ENCODE results near the gene SMAD3. TPM values are rescaled to one million over a fixed set of nuclear protein-coding genes. Genes with fewer than 3 reads are reported as not detected.

The SMAD3 gene
- total and polyA plus RNA-seq, 4 donors = 15.9 to 33.3 (median 24.9) TPM

- H3K27ac ChIP-seq (ENCODE audit: low read depth, low read length) = no peak overlapping the region
- no peak for DNase-seq (ENCODE audit: low read depth in 4 of 6, low spot score in 6 of 6)
- 72% methylated on average over 8 of the region's 13 CpGs for WGBS (ENCODE audit: insufficient coverage)
- H3K4me1 ChIP-seq (ENCODE audit: control insufficient read depth, insufficient read depth, low read length) = peaks cover 7% of the 10 kb centered on the region
- H3K9me3 ChIP-seq (ENCODE audit: control insufficient read depth, insufficient read depth, low read length) = no peaks in the 10 kb centered on the region
- H3K4me3 ChIP-seq (ENCODE audit: low read depth, low read length) = no peak overlapping the region
- no peaks in the 10 kb centered on the region for H3K36me3 ChIP-seq (ENCODE audit: control insufficient read depth, insufficient read depth, low read length)
- H3K27me3 ChIP-seq (ENCODE audit: control insufficient read depth, insufficient read depth, low read length) = no peaks in the 10 kb centered on the region
Observed at GRCh38 chr15:67043939-67044771, 21.2 kb upstream of the SMAD3 start.

- Histone ChIP-seq H3K4me1 (ENCODE audit: control insufficient read depth, insufficient read depth, low read length) (no peaks in the 10 kb centered on the region), H3K27me3 (ENCODE audit: control insufficient read depth, insufficient read depth, low read length) (no peaks in the 10 kb centered on the region), H3K4me3 (ENCODE audit: low read depth, low read length) (no peak overlapping the region), H3K9me3 (ENCODE audit: control insufficient read depth, insufficient read depth, low read length) (no peaks in the 10 kb centered on the region), H3K36me3 (ENCODE audit: control insufficient read depth, insufficient read depth, low read length) (no peaks in the 10 kb centered on the region), H3K27ac (ENCODE audit: low read depth, low read length) (no peak overlapping the region)
- DNase-seq (ENCODE audit: low read depth in 4 of 6, low spot score in 6 of 6) = no peak
- no CpG with 5 or more reads among the region's 1 CpG for WGBS (ENCODE audit: insufficient coverage)
Observed at GRCh38 chr15:67047149-67047661, 18.2 kb upstream of the SMAD3 start.

GRCh38 chr15:67048281-67049279 is 16.8 kb upstream of the SMAD3 start:
- DNase-seq (ENCODE audit: low read depth in 4 of 6, low spot score in 6 of 6) = no peak
- Histone ChIP-seq H3K4me1 (ENCODE audit: control insufficient read depth, insufficient read depth, low read length) (no peaks in the 10 kb centered on the region), H3K4me3 (ENCODE audit: low read depth, low read length) (no peak overlapping the region), H3K27me3 (ENCODE audit: control insufficient read depth, insufficient read depth, low read length) (no peaks in the 10 kb centered on the region), H3K27ac (ENCODE audit: low read depth, low read length) (no peak overlapping the region), H3K9me3 (ENCODE audit: control insufficient read depth, insufficient read depth, low read length) (no peaks in the 10 kb centered on the region), H3K36me3 (ENCODE audit: control insufficient read depth, insufficient read depth, low read length) (no peaks in the 10 kb centered on the region)
- 93% methylated on average over 3 of the region's 9 CpGs for WGBS (ENCODE audit: insufficient coverage)

- H3K27me3 ChIP-seq (ENCODE audit: control insufficient read depth, insufficient read depth, low read length) = no peaks in the 10 kb centered on the region
- H3K36me3 ChIP-seq (ENCODE audit: control insufficient read depth, insufficient read depth, low read length) = no peaks in the 10 kb centered on the region
- no peaks in the 10 kb centered on the region for H3K9me3 ChIP-seq (ENCODE audit: control insufficient read depth, insufficient read depth, low read length)
- WGBS (ENCODE audit: insufficient coverage) = 50% methylated on average over 1 of the region's 6 CpGs
- H3K4me1 ChIP-seq (ENCODE audit: control insufficient read depth, insufficient read depth, low read length) = no peaks in the 10 kb centered on the region
- H3K27ac ChIP-seq (ENCODE audit: low read depth, low read length) = no peak overlapping the region
- no peak for DNase-seq (ENCODE audit: low read depth in 4 of 6, low spot score in 6 of 6)
- no peak overlapping the region for H3K4me3 ChIP-seq (ENCODE audit: low read depth, low read length)
Observed at GRCh38 chr15:67049351-67050044, 15.9 kb upstream of the SMAD3 start.

- H3K4me3 ChIP-seq (ENCODE audit: low read depth, low read length) = no peak overlapping the region
- H3K27ac ChIP-seq (ENCODE audit: low read depth, low read length) = no peak overlapping the region
- no peak for DNase-seq (ENCODE audit: low read depth in 4 of 6, low spot score in 6 of 6)
- no peaks in the 10 kb centered on the region for H3K27me3 ChIP-seq (ENCODE audit: control insufficient read depth, insufficient read depth, low read length)
- no peaks in the 10 kb centered on the region for H3K4me1 ChIP-seq (ENCODE audit: control insufficient read depth, insufficient read depth, low read length)
- no peaks in the 10 kb centered on the region for H3K9me3 ChIP-seq (ENCODE audit: control insufficient read depth, insufficient read depth, low read length)
- H3K36me3 ChIP-seq (ENCODE audit: control insufficient read depth, insufficient read depth, low read length) = no peaks in the 10 kb centered on the region
- WGBS (ENCODE audit: insufficient coverage) = 66% methylated on average over 3 of the region's 3 CpGs
Observed at GRCh38 chr15:67050062-67050461, 15.3 kb upstream of the SMAD3 start.

GRCh38 chr15:67050522-67051087 is 14.8 kb upstream of the SMAD3 start:
- H3K4me3 ChIP-seq (ENCODE audit: low read depth, low read length) = no peak overlapping the region

GRCh38 chr15:67051088-67052045 is 14.0 kb upstream of the SMAD3 start:
- Histone ChIP-seq H3K36me3 (ENCODE audit: control insufficient read depth, insufficient read depth, low read length) (no peaks in the 10 kb centered on the region), H3K4me1 (ENCODE audit: control insufficient read depth, insufficient read depth, low read length) (no peaks in the 10 kb centered on the region), H3K4me3 (ENCODE audit: low read depth, low read length) (no peak overlapping the region), H3K27me3 (ENCODE audit: control insufficient read depth, insufficient read depth, low read length) (no peaks in the 10 kb centered on the region), H3K27ac (ENCODE audit: low read depth, low read length) (no peak overlapping the region), H3K9me3 (ENCODE audit: control insufficient read depth, insufficient read depth, low read length) (no peaks in the 10 kb centered on the region)
- WGBS (ENCODE audit: insufficient coverage) = 79% methylated on average over 4 of the region's 6 CpGs
- no peak for DNase-seq (ENCODE audit: low read depth in 4 of 6, low spot score in 6 of 6)

More at GRCh38 chr15:67050522-67051087, 14.8 kb upstream of the SMAD3 start:
- H3K9me3 ChIP-seq (ENCODE audit: control insufficient read depth, insufficient read depth, low read length) = no peaks in the 10 kb centered on the region
- WGBS (ENCODE audit: insufficient coverage) = 33% methylated on average over 1 of the region's 5 CpGs
- H3K36me3 ChIP-seq (ENCODE audit: control insufficient read depth, insufficient read depth, low read length) = no peaks in the 10 kb centered on the region
- H3K4me1 ChIP-seq (ENCODE audit: control insufficient read depth, insufficient read depth, low read length) = no peaks in the 10 kb centered on the region
- DNase-seq (ENCODE audit: low read depth in 4 of 6, low spot score in 6 of 6) = no peak
- no peak overlapping the region for H3K27ac ChIP-seq (ENCODE audit: low read depth, low read length)
- H3K27me3 ChIP-seq (ENCODE audit: control insufficient read depth, insufficient read depth, low read length) = no peaks in the 10 kb centered on the region

GRCh38 chr15:67054676-67055075 is 10.7 kb upstream of the SMAD3 start:
- H3K27ac ChIP-seq (ENCODE audit: low read depth, low read length) = no peak overlapping the region
- no peaks in the 10 kb centered on the region for H3K27me3 ChIP-seq (ENCODE audit: control insufficient read depth, insufficient read depth, low read length)
- H3K4me3 ChIP-seq (ENCODE audit: low read depth, low read length) = no peak overlapping the region
- no peaks in the 10 kb centered on the region for H3K4me1 ChIP-seq (ENCODE audit: control insufficient read depth, insufficient read depth, low read length)
- DNase-seq (ENCODE audit: low read depth in 4 of 6, low spot score in 6 of 6) = no peak
- no peaks in the 10 kb centered on the region for H3K36me3 ChIP-seq (ENCODE audit: control insufficient read depth, insufficient read depth, low read length)
- WGBS (ENCODE audit: insufficient coverage) = 95% methylated on average over 5 of the region's 5 CpGs
- H3K9me3 ChIP-seq (ENCODE audit: control insufficient read depth, insufficient read depth, low read length) = no peaks in the 10 kb centered on the region

Measured in spinal cord (tissue), 10 donors.